Measurements from ENCODE around the gene GAREM2.

GAREM2 gene

DNA sequence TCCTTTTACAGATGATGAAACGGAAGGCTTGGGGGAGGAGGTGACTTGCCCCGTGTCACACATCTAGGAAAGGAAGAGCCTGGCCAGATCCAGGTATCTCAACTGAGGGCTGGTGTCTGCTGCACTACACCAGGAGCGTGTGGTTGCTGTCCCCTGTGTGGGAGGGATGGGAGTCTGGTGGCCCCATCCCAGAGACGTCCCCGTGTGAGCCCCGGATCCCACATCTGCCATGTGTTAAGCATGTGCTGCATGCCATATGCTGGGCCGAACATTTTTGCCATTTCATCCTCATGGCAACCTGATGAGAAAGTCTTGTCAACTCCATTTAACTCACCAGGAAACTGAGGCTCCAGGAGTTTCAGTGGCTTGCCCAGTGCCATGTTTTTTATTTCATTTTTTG is 4.2 kb downstream of the GAREM2 start:
- H3K9me3 ChIP-seq = no peaks in the 10 kb centered on the region
- peaks cover 15% of the 10 kb centered on the region for H3K4me1 ChIP-seq
- no peak for DNase-seq
- H3K36me3 ChIP-seq = no peaks in the 10 kb centered on the region
- no peak overlapping the region for H3K4me3 ChIP-seq (ENCODE audit: low read depth, low read length)
- TF ChIP-seq CTCF (IDR thresholded peaks at IDR 0.05; ENCODE audit: low read depth, low read length) = no peak
- H3K27me3 ChIP-seq = no peaks in the 10 kb centered on the region

DNA sequence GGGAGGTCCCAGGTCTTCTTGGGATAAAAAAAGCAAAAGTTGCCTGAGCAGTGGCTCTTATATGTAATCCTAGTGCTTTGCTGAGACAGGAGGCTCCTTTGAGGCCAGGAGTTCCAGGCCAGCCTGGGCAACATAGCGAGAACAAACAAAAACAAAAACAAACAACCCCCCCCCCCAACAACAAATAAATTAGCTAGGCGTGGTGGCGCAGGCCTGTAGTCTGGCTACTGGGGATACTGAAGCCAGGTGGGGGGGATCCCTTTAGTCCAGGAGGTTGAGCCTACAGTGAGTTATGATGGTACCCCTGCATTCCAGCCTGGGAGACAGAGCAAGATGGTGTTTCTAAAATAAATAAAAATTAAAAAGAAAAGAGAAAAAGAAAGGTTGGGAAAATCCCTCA is 5.4 kb downstream of the GAREM2 start:
- Histone ChIP-seq H3K4me1 (peaks cover 15% of the 10 kb centered on the region), H3K27me3 (no peaks in the 10 kb centered on the region), H3K9me3 (no peaks in the 10 kb centered on the region), H3K36me3 (no peaks in the 10 kb centered on the region), H3K4me3 (ENCODE audit: low read depth, low read length) (peak overlapping the region; percentile 62)
- no peak for DNase-seq
- TF ChIP-seq CTCF (IDR thresholded peaks at IDR 0.05; ENCODE audit: low read depth, low read length) = no peak

DNA sequence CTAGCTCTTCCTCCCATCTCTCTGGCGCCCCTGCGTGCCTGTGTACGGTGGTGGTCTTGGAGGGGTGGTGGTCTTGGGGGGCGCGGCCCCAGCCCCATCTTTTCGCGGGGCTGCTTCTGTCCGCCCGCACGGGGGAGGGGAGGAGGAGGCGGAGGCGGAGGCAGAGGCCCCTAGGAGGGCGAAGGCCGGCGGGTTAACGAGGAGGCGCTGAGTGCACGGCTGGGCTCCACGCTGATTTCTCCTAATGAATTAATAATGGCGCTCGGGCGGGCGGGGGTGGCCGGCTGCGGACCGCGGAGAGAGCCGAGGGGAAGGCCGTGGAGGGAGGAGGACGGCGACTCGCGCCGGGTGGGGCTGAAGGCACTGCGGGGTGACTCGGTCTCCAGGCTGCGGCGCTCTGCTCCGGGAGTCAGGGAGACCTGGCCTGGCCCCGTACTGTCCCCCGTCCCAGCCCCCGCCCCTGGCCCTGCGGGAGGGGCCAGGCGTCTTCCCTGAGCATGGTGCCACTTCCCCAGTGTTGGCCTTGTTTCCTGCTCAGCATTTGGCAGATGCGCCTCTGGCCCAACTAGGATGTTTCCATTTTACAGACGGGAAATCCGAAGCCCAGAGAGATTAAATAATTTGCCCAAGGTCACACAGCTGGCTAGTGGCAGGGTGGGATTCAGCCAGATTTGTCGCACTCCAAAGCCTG is 6.0 kb downstream of the GAREM2 start:
- Histone ChIP-seq H3K9me3 (no peaks in the 10 kb centered on the region), H3K27me3 (no peaks in the 10 kb centered on the region), H3K4me1 (peaks cover 15% of the 10 kb centered on the region), H3K36me3 (no peaks in the 10 kb centered on the region), H3K4me3 (ENCODE audit: low read depth, low read length) (peak overlapping the region; percentile 62)
- TF ChIP-seq CTCF (IDR thresholded peaks at IDR 0.05; ENCODE audit: low read depth, low read length) = no peak
- peak; percentile 63 for DNase-seq

GRCh38 chr2:26179446-26179913 is 6.6 kb downstream of the GAREM2 start:
- Histone ChIP-seq H3K4me1 (peaks cover 15% of the 10 kb centered on the region), H3K36me3 (no peaks in the 10 kb centered on the region), H3K4me3 (ENCODE audit: low read depth, low read length) (peak overlapping the region; percentile 62), H3K27me3 (no peaks in the 10 kb centered on the region), H3K9me3 (no peaks in the 10 kb centered on the region)
- no peak for TF ChIP-seq CTCF (IDR thresholded peaks at IDR 0.05; ENCODE audit: low read depth, low read length)
- peak; percentile 50 for DNase-seq

- Histone ChIP-seq H3K4me1 (peaks cover 5% of the 10 kb centered on the region), H3K27me3 (no peaks in the 10 kb centered on the region), H3K4me3 (ENCODE audit: low read depth, low read length) (no peak overlapping the region), H3K9me3 (no peaks in the 10 kb centered on the region), H3K36me3 (no peaks in the 10 kb centered on the region)
- DNase-seq = no peak
- no peak for TF ChIP-seq CTCF (IDR thresholded peaks at IDR 0.05; ENCODE audit: low read depth, low read length)
Measured at GRCh38 chr2:26182441-26182840, 9.6 kb downstream of the GAREM2 start.

- H3K9me3 ChIP-seq = no peaks in the 10 kb centered on the region
- TF ChIP-seq CTCF (IDR thresholded peaks at IDR 0.05; ENCODE audit: low read depth, low read length) = no peak
- DNase-seq = no peak
- H3K4me1 ChIP-seq = peaks cover 5% of the 10 kb centered on the region
- no peaks in the 10 kb centered on the region for H3K27me3 ChIP-seq
- no peak overlapping the region for H3K4me3 ChIP-seq (ENCODE audit: low read depth, low read length)
- no peaks in the 10 kb centered on the region for H3K36me3 ChIP-seq
Measured at GRCh38 chr2:26182887-26183630, 10.2 kb downstream of the GAREM2 start.
